ENCODE data around the gene GNG3.

GNG3 gene

DNA sequence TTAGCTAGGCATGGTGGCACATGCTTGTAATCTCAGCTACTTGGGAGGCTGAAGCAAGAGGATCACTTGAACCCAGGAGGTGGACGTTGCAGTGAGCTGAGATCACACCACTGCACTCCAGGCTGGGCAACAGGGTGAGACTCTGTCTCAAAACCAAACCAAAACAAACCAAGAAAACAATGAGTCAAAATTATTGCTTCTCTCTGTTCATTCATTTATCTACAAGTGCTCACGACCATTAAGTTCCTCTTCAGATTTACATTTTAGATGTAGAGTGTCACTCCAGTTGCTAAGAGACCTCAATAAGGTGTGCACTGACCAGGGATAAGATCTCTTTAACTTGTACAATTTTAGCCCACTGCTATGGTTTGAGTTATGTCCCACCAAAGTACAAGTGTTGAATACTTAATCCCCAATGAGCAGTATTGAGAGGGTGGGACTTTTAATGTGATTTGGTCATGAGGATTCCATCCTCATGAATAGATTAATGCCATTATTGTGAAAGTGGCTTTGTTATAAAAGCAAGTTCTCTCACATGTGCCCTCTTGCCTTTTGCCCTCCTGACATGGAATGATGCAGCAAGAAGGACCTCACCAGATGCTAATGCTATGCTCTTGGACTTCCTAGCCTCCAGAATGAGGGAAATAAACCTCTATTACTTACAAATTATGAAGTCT lies 12.0 kb downstream of the GNG3 start:
- H3K4me3 ChIP-seq (ENCODE audit: low read depth, low read length), result no peak overlapping the region
- TF ChIP-seq CTCF (IDR thresholded peaks at IDR 0.05; ENCODE audit: borderline replicate concordance, insufficient read depth, low read depth, low read length), result no peak

GRCh38 chr11:62721994-62722393 lies 14.5 kb downstream of the GNG3 start:
- no peak overlapping the region for H3K4me3 ChIP-seq (ENCODE audit: low read depth, low read length)
- TF ChIP-seq CTCF (IDR thresholded peaks at IDR 0.05; ENCODE audit: borderline replicate concordance, insufficient read depth, low read depth, low read length), result no peak

DNA sequence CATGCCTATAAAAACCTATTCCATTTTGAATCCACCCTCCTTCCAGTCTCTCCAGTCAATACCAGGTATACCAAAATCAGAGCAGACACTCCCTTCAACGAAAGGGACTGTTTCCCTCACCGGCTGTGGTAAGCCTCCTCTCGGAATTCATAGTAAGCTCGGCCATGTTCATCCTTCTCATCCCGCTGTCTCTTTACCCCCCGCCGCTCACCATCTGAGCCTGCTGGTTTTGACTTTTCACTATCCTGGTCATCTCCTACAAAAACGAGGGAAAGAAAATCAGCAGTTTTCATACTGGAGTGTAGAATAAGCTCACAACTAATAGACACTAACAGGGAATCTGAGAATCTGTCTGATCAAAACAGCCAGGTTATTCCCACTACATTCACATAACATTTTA lies 16.7 kb downstream of the GNG3 start:
- no peak for TF ChIP-seq CTCF (IDR thresholded peaks at IDR 0.05; ENCODE audit: borderline replicate concordance, insufficient read depth, low read depth, low read length)
- no peak overlapping the region for H3K4me3 ChIP-seq (ENCODE audit: low read depth, low read length)

DNA sequence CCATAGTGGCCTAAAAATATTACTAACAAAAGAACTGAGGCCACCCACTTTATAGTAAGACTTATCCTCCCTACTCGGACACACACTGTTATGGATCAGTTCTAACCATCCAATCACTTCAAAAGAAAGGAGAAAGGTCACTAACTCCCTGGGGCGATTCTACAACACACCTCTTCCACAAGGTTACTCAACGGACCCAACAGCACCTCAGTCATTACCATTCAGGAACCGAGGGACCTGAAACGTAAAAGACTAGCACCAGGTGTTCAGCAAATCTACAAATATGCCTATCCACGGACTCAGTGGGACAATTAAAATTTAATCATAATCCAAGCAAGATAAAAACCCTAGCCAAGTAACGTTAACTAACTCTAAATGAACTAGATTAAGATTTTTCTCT lies 18.2 kb downstream of the GNG3 start:
- no peak for TF ChIP-seq CTCF (IDR thresholded peaks at IDR 0.05; ENCODE audit: borderline replicate concordance, insufficient read depth, low read depth, low read length)
- peak overlapping the region; percentile 98 for H3K4me3 ChIP-seq (ENCODE audit: low read depth, low read length)

GRCh38 chr11:62726156-62726914 lies 18.9 kb downstream of the GNG3 start:
- H3K4me3 ChIP-seq (ENCODE audit: low read depth, low read length), result peak overlapping the region; percentile 98
- TF ChIP-seq CTCF (IDR thresholded peaks at IDR 0.05; ENCODE audit: borderline replicate concordance, insufficient read depth, low read depth, low read length), result no peak

GRCh38 chr11:62726915-62727164 lies 19.4 kb downstream of the GNG3 start:
- TF ChIP-seq CTCF (IDR thresholded peaks at IDR 0.05; ENCODE audit: borderline replicate concordance, insufficient read depth, low read depth, low read length), result no peak
- H3K4me3 ChIP-seq (ENCODE audit: low read depth, low read length), result peak overlapping the region; percentile 98

Data from GM12875 (cell line).